GM21723 (cell line): ENCODE data around the gene ITGA3.
"Not testable (repeated sequence)": the region's sequence is repeated elsewhere in the genome, so short reads cannot be mapped to it uniquely, and the experiment has no call there.

Experiments
- ATAC-seq: cut with Tn5 transposase; IDR thresholded peaks from one replicate; pipeline ENCODE4 v1.9.1; 2021; ENCODE audit warnings: mild to moderate bottlenecking, moderate library complexity; ENCODE audit not compliant: unreplicated experiment

The ITGA3 gene

DNA sequence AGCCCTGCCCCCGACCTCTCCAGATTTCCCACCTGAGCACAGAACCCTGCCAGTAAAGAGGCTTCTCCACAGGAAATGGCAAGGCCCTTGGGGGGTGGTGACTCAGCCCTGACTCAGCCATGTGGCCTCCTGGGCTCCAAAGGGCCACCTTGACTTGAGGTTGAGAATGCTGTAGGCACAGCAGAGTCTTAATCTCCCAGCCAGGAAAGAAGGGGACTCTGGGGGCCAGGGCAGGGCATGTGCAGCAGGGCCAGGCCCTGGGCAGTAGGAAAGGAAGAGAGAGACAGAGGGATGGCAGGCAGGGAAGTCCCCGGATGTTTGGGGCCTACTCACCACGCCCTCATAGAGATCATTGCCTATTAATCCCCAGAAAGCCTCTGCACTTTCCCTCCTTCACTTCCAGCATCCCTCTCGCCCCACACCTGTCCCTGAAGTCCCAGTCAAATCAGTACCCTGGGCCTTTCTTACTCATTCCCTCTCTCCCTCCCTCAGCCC, 4.8 kb upstream of the ITGA3 start:
- ATAC-seq = no peak

DNA sequence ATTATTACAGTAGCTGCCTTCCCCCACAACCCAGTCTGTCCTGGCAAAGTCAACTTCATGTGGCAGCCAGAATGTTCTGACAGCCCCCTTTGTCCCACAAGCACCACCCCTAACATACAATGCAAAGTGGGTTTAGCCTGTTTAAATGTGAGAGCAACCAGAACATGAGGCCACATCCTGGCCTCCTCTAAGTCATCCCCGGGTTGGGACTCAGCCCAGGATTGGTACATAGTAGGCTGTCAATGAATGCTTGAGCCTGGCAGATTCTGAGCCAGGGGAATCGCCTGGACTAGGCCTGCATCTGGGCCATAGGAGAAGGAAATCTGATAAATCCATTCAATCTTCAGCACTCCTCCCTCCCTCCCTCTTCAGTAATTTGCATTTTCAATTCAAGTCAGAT, 4.3 kb upstream of the ITGA3 start:
- no peak for ATAC-seq

DNA sequence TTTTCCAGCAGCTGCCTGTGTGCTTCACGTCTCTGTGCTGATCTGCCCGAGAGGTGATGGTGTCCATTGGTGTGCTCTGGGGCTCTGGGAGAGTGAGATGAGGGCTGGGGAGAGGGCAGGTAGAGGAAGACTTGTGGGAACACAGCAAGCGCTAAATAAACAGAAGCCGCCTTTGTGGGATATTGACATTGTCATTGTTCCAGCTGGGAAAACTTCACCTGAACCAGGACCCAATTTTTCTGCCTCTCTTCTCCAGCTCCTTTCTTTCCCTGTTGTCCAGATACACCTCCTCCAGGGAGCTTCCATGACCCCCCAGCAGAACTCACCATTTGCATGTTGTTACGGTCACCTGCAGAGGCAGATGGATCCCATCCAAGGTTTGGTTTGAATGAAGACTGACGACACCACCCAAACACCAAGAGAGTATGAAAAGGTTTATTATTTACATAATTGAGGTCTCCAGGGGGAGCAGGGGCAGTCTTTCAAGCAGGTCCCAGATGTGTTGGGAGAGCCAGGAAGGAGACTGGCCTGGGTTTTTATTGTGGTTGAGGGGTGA, 3.6 kb upstream of the ITGA3 start:
- no peak for ATAC-seq

DNA sequence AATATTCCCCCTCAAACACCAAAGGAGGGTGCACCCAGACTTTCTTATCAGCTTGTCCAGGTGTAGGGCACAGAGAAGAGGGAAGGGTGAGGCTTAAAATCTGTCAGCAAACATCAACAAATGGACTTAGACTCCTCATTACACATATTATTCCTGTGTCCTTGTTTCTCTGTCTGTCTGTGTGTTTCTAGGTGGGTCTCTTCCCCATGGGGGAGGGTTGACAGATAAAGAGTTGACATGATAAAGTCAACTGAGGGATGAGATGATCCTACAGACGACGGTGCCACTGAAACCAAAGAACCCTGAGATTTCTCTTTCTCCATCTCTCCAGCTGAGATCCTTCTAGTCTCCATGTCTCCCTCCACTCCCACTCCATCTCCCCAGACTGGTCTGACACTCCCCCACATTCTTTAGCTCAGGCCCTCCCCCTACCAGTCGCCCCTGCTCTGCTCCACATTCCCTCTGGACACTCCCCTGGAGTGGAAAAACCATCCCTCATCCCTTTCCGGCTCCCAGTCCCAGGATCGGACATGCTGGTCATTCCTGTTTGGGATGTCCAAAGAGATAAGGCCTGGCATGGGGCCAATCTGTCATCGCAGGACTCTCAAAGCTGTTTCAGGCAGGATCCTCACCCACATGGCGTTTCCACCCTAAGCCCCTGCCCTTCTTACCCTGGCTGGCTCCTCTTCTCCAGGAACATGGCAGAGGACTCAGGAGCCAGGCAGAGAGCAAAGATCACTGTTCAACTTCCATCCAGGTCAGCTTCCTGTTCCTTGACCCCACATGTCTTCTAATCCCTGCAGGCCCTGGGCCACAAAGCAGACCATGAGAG, 2.9 kb upstream of the ITGA3 start:
- no peak for ATAC-seq

DNA sequence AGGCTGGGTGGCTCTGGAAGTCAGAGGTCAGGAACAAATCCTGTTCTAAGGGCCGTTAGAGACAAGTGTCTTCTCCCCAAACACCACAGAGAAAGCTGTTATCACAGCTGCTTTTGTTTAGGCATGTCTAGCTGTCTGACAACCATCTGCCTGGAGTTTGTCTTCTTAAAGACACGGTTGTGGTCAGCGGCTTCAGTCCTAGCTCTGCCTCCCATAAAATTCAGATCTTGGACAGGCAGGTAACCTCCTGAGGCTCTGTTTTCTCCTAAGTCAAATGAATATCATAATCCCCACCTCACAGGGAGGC, 2.3 kb upstream of the ITGA3 start:
- no peak for ATAC-seq

DNA sequence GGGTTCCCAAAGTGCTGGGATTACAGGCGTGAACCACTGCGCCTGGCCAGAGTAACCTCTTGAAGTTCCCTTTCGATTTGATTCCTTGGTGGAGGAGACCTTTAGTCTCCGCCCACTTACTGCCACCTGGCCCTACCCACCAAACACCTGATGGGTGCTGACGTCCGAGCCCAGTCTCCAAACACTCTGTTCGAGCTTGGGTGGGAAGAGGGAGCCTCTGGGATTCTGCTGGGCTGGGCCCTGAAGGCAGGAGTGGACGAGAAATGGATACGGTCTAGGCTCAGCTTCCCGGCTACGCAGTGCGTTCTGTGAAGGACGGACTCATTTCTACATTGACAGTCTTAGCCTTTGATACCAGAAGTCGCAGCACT, 870 bp upstream of the ITGA3 start:
- ATAC-seq = no peak

DNA sequence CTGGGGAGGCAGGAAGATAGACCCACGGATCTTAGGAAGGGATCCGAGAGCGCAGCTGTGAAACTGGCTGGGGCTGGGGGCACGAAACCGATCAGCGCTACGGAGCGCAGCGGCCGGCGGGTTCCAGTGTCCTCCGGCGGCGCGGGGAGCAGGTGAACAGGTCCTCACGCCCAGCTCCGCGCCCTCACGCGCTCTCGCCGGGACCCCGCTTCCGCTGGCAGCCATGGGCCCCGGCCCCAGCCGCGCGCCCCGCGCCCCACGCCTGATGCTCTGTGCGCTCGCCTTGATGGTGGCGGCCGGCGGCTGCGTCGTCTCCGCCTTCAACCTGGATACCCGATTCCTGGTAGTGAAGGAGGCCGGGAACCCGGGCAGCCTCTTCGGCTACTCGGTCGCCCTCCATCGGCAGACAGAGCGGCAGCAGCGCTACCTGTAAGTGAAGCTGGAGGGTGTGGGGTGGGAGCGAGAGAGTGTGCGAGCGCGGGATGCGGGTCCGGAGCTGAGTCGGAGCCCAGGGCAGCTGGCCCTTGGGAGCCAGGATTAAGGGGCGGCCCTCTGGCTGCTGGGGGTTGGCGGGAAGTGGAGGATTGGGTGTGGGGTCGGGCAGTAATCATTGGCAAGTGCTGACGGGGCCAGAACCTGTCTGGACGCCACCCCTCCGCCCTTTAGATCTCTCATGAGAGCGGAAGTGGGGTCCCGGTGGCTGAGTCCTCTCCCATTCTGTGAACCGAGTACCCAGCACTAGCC, 479 bp downstream of the ITGA3 start:
- peak; percentile 67 for ATAC-seq

DNA sequence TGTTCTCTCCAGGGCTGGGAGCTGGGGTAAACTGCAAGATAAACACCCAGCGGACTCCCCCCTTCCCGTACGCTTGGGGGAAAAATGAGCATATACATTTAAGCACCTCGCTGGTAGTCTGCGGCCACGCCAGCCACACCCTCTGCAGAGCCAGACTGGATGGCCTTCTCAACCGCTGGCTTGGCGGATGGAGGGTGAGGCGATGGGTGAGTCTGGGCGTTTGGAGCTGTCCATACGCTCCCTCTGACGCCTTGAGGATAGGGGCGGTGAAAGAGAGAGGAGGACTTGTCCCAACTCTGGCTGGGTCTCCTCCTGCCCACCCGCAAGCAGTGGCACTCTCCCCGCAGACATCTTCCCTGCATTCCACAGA, 1.0 kb downstream of the ITGA3 start:
- ATAC-seq = no peak

DNA sequence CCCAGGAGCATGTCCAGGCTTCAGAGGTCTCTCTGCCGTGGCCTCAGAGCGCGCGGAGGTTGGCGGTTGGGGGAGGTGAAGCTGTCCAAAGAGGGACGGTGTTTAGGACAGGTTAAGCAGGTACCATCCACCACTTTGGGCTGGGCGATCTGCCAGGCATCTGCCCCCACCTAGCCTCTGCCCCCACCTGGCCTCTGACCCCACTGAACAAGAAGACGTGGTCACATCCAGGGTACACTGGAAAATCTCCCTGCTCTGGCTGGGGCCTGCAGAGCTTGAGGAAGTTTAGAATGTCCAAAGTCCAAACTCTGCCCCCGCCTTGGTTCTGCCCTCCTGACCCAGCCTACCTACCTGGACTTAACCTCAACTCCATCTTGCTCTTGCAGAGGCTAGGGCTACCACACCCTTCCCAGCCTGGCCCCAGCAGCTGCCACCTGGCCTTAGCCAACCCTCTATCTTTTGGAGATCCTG, 1.6 kb downstream of the ITGA3 start:
- no peak for ATAC-seq

DNA sequence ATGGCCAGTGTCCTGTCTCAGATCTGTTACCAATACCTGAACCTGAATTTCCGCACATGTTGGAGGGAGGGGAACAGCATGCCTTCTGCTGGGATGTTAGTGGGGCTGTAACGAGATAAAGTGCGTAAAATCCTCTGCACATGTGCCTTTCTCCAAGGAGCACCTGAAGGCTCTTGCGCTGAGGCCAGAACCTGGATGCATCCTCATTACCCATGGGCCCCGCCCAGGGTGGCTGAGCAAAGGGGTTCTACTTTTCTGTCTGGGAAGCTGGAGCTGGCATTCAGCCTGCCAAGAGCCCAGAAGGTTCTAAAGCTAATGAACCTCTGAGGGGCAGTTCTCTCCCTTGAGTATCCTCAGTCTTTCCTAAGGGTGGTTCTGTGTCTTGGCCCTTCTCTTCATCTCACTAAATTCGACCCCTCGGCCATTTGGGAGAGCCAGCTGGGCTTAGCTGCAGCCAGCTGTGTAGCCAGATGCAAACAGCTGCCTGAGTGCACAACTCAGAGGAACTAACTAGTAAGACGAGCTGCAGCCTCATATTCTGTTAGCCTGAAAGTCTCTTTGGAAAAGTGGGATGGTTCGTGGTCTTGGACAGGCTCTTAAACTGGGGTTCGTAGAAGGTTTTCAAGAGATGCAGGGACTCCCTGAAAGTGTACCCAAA, 2.5 kb downstream of the ITGA3 start:
- no peak for ATAC-seq

DNA sequence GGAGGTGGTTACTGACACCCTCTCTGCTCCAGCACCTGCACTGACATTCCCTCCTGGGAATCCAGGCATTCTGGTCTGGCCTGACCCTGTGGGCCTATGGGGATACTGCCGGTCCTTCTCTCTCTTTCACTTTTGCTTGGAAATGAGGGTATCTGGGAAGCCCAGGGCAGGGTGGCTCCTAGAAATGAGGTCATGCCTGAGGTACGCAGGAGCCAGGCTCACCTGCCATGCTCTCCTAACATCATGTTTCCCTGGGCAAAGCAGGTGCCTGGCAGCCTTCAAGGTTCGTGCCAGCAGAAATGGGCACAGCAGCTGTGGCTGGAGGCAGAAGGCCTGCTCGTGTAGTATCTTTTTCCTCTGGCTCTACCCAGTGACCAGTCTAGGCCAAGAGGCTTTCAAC, 3.3 kb downstream of the ITGA3 start:
- no peak for ATAC-seq

DNA sequence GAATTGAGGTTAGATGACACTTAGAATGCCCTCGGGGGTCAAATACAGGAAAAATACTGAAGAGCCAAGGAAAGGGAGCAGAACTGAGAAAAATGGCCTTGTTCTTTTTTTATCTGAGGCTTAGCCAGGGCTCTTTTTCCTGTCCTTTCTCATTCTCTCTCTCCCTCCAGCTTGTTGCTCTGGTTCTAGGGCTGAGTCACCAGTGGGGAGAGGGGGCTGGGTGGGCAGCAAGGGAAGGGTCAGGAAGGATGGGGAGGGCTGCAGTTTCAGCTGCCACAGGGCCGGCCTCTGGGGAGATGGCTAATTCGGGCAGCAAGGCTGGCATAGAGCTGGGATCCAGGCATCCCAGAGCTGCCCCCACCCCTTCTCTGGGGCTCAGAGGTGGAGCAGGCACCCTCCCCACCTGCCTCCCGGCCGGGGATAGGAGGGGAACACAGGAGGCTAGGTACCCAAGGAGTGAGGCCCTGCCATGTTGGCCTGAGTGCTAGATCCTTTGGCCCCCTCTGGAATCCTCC, 3.9 kb downstream of the ITGA3 start:
- ATAC-seq = no peak

DNA sequence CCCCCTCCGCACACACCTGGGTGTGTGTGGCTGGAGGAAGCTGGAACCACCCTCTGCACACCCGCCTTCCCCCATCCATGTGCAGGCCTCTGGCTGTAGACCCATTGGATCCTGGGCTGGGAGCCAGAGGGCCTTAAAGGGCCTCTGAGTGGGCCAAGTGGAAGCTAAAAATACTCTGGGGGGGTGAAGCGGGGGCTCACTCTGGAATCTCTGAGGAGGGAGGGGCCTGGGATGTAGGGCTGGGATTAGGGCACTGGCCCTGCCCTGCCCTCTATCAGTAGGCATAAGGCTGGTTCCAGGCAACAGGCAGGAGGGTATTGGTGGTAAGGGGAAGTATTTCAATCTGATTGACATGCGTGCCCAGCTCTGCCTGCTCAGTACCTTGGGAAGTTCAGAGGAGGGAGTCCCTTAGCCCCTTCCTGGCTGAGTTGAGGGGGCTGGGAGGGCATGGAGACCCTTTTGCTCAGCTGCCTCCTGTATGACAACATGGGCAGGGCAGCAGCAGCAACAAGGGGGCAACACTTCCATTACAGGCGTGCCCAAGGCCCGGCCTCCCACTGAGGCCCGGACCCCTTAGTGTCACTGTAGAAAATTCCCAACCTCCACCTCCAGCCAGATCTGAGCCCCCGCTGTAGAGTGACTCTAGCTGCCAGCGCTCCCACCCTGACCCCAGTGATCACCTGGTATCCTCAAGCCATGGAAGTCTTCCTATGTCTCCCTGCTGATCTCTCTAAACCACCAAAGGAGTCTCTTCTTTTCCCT, 5.2 kb downstream of the ITGA3 start:
- ATAC-seq = no peak

DNA sequence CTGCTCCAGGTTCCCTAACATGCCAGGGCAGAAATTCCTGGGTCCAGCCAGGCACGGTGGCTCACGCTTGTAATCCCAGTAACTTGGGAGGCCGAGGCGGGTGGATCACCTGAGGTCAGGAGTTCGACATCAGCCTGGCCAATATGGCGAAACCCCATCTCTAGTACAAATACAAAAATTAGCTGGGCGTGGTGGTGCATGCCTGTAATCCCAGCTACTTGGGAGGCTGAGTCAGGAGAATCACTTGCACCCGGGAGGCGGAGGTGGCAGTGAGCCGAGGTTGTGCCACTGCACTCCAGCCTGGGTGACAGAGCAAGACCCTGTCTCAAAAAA, 5.8 kb downstream of the ITGA3 start:
- not testable (repeated sequence) for ATAC-seq

DNA sequence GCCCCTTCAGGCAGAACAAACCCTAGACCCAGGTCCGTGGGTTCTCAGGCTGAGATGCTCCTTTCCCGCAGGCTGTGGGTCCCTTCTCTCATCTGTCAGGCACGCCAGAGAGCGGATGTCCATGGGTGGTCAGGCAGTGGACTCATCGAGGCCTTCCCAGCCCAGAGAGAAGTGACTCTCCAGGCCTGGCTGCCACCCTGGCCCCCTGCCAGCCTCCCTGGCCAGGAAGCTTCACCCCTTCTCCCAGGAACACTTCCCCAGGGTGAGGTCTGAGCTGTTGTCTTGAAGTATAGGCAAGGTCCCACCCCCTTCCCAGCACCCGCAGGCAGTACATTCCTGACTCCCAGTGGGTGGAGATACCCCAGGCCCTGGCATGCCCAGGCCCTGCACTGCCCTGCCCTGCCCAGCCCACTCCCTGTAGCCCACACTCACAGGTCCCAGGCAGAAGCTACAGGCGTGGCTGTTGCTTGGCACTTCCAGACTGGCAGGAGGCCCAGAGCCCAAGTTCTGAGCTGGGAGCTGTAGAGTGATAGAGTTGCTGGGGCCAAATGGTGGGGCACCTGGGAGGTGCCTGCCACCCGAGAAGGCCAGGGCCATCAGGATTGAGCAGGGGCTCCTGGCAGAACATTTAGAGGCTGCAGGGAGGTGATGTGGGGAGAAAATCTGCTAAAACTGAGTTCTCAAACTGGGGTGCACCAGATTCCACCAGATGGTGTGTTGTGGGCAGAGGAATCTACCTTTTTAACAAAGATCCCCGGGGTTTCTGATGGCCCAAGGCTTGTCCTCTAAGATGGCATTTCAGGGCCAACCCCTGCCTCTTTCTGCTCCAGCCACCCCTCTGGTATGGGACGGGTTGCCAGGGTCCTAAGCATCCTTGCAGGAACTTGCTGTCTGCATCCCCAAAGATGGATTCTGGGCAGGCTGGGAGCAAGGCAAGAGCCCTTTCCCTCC, 6.7 kb downstream of the ITGA3 start:
- ATAC-seq = no peak

DNA sequence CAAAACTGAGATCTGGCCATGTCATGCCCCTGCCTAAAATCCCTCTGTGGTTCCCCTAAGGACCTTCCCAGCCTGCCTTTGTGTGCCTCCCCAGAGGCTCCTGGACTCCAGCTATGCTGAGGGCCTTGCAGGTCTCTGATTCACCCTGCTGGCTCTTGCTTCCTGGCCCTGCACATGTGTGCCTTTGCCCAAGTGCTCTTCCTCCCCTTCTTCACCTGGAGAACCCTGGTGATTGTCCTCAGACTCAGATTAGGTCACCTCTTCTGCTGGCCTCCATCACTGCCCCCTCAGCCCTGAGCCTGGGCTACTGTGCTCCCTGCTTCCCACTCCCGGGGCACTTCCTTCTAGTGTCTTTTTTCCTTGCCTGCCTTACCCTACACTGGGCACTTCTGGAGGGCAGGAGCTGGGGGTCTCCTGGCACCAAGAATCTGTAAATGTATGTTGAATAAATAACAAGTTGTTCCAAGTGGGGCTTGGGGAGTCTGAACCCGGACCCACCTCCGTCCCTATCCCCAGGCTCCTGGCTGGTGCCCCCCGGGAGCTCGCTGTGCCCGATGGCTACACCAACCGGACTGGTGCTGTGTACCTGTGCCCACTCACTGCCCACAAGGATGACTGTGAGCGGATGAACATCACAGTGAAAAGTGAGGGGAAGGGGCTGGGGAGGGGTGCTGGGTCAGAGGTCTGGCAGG, 7.8 kb downstream of the ITGA3 start:
- no peak for ATAC-seq

DNA sequence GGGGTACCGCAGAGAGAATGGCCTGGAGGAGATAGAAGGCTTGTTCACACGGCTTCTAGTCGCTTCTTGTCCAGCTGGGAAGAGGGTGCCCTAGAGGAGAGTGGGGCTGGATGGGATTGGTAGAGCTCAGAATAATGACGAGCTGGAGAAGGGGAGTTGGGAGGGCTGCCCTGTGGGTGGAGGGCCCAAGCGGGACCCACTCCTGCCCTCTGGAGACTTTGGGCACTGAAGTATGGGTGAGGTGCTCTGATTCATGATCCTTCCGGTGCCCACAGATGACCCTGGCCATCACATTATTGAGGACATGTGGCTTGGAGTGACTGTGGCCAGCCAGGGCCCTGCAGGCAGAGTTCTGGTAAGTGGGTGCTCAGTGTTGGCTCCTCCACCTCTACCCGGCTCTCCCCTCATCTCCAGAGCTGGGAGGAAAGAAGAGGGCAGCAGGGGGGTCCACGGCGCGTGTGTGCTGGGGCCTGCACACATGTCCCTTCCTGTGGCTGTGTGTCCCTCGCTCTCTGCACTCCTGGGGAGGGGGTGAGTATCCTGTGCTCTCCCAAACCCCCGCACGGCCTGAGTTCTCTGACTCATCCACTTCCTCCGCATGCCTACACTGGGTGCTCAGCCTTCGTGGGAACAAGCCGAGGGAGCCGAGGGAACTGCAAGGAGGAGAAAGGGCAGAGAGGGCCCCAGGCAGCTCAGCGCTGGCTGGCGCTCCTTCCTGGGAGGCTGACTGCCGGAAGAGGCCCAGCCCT, 8.5 kb downstream of the ITGA3 start:
- no peak for ATAC-seq

DNA sequence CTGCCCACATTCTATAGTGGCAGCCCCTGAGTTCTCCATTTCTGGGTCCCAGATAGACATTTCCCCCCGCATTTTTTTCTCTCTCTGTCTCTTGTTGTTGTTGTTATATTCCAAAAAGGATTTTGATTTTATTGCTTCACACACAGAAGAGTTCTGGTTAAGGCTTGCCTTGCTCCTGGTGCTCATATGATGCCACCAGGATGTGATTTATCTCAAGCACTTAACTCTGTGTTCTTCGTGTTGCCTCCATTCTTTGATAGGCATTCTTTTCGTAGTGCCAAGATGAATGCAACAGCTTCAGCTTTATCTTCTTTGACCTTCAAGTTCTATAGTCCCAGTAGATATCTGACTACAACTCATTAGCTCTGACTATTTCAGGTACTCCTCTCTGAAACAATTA, 9.1 kb downstream of the ITGA3 start:
- ATAC-seq = no peak
